Ecto neural progenitor cell (in vitro differentiated cells): ENCODE data around the gene CNOT8.

Source experiments
- DNase-seq: peaks from one replicate; pipeline ENCODE4 v3.0.0-alpha.2; 2018; ENCODE audit warnings: low spot score

Gene CNOT8

GRCh38 chr5:154923441-154924430, 65.3 kb downstream of the CNOT8 start:
- no peak for DNase-seq
